ENCODE data around the gene CCDC186. TPM values are rescaled to one million over a fixed set of nuclear protein-coding genes. Genes with fewer than 3 reads are reported as not detected.

Gene CCDC186
- total RNA-seq, 1 donor from 2014 or later = 18.5 TPM

DNA sequence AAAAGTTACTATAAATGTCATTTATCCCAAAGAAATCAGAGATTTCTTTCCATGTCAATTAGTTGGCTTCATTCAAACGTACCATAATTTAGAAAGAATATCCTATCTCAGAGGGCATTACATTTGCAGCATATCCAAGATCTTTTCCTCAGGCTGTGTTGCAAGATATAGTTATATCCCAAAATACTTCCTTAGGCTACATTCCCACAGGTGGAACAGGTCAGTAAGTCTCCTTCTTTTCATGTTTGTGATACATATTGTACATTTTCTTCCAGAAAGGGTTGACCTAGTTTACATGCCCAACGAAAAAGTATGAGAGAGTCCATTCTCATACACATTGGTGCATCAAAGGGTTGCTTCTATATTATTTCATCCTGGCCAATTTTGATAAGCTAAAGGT is 38.1 kb upstream of the CCDC186 start:
- Mint-ChIP-seq H3K4me1 (ENCODE audit: unreplicated experiment) (no peaks in the 10 kb centered on the region), H3K9me3 (ENCODE audit: unreplicated experiment) (no peaks in the 10 kb centered on the region), H3K4me3 (ENCODE audit: unreplicated experiment) (no peak overlapping the region), H3K27ac (ENCODE audit: unreplicated experiment) (no peak overlapping the region), H3K27me3 (ENCODE audit: unreplicated experiment) (no peaks in the 10 kb centered on the region), H3K36me3 (ENCODE audit: low read depth, unreplicated experiment) (no peaks in the 10 kb centered on the region)
- no peak for DNase-seq (ENCODE audit: low spot score)
- no peak for TF ChIP-seq CTCF (IDR thresholded peaks at IDR 0.05; ENCODE audit: unreplicated experiment)

DNA sequence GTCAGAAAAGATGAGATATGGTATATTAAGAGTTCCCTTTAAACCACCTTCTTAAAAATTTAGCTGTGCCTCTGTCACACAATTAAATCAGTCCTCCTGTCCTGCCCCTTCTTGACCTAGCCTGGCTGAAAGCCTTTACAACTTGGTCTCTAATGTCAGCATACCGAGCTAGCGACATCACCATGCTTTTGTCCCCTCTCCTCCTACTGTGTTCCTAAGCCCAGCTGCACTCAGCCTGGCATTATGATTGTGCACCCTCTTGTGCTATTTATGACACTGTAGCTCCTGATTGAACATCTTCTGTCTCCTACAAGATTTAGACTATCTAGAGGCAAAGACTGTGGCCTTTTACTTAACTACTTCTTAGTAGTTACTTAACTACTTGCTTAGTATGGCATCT is 34.3 kb upstream of the CCDC186 start:
- Mint-ChIP-seq H3K9me3 (ENCODE audit: unreplicated experiment) (no peaks in the 10 kb centered on the region), H3K27ac (ENCODE audit: unreplicated experiment) (no peak overlapping the region), H3K4me1 (ENCODE audit: unreplicated experiment) (no peaks in the 10 kb centered on the region), H3K4me3 (ENCODE audit: unreplicated experiment) (no peak overlapping the region), H3K27me3 (ENCODE audit: unreplicated experiment) (no peaks in the 10 kb centered on the region), H3K36me3 (ENCODE audit: low read depth, unreplicated experiment) (no peaks in the 10 kb centered on the region)
- DNase-seq (ENCODE audit: low spot score) = no peak
- no peak for TF ChIP-seq CTCF (IDR thresholded peaks at IDR 0.05; ENCODE audit: unreplicated experiment)

- DNase-seq (ENCODE audit: low spot score) = no peak
- TF ChIP-seq CTCF (IDR thresholded peaks at IDR 0.05; ENCODE audit: unreplicated experiment) = no peak
- H3K27me3 Mint-ChIP-seq (ENCODE audit: unreplicated experiment) = no peaks in the 10 kb centered on the region
Observed at GRCh38 chr10:114207349-114207748, 33.3 kb upstream of the CCDC186 start.

DNA sequence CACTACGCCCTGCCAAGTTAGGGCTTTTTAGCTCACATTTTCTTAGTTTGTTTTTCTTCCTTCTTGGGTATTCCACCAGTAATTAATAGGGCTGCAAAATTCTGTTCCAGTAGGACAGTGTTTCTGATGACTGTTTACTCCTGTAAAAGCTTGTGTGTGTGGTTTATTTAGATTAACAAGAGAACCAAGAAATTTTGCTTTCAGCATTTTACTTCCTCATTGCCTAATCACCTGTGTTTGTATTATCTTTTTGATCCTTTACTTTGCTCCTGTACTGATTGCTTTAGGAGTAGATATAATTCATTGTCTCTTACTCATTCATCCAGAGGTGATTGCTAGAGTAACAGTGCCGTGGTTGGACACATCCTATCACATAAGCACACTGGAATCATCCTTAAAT is 32.9 kb upstream of the CCDC186 start:
- H3K36me3 Mint-ChIP-seq (ENCODE audit: low read depth, unreplicated experiment) = no peaks in the 10 kb centered on the region
- DNase-seq (ENCODE audit: low spot score) = no peak
- H3K27me3 Mint-ChIP-seq (ENCODE audit: unreplicated experiment) = no peaks in the 10 kb centered on the region
- no peaks in the 10 kb centered on the region for H3K4me1 Mint-ChIP-seq (ENCODE audit: unreplicated experiment)
- no peak overlapping the region for H3K4me3 Mint-ChIP-seq (ENCODE audit: unreplicated experiment)
- TF ChIP-seq CTCF (IDR thresholded peaks at IDR 0.05; ENCODE audit: unreplicated experiment) = no peak
- H3K9me3 Mint-ChIP-seq (ENCODE audit: unreplicated experiment) = no peaks in the 10 kb centered on the region
- H3K27ac Mint-ChIP-seq (ENCODE audit: unreplicated experiment) = no peak overlapping the region

More at GRCh38 chr10:114207349-114207748, 33.3 kb upstream of the CCDC186 start:
- Mint-ChIP-seq H3K9me3 (ENCODE audit: unreplicated experiment) (no peaks in the 10 kb centered on the region), H3K36me3 (ENCODE audit: low read depth, unreplicated experiment) (no peaks in the 10 kb centered on the region), H3K4me3 (ENCODE audit: unreplicated experiment) (no peak overlapping the region), H3K27ac (ENCODE audit: unreplicated experiment) (no peak overlapping the region), H3K4me1 (ENCODE audit: unreplicated experiment) (no peaks in the 10 kb centered on the region)

- H3K4me3 Mint-ChIP-seq (ENCODE audit: unreplicated experiment) = no peak overlapping the region
- peaks cover 11% of the 10 kb centered on the region for H3K4me1 Mint-ChIP-seq (ENCODE audit: unreplicated experiment)
- no peaks in the 10 kb centered on the region for H3K36me3 Mint-ChIP-seq (ENCODE audit: low read depth, unreplicated experiment)
- no peaks in the 10 kb centered on the region for H3K27me3 Mint-ChIP-seq (ENCODE audit: unreplicated experiment)
- no peak for DNase-seq (ENCODE audit: low spot score)
- no peak for TF ChIP-seq CTCF (IDR thresholded peaks at IDR 0.05; ENCODE audit: unreplicated experiment)
- no peaks in the 10 kb centered on the region for H3K9me3 Mint-ChIP-seq (ENCODE audit: unreplicated experiment)
- no peak overlapping the region for H3K27ac Mint-ChIP-seq (ENCODE audit: unreplicated experiment)
Observed at GRCh38 chr10:114202812-114203211, 28.8 kb upstream of the CCDC186 start.

Data from endothelial cell (in vitro differentiated cells).